Activated CD4-positive, alpha-beta T cell treated with anti-CD3 and anti-CD28 coated beads, Interleukin-2, amount 10 ng/mL, durations not matched to agents 7 days and 5 days (primary cell): ENCODE results near the gene AK9. TPM values are rescaled to one million over a fixed set of nuclear protein-coding genes. Genes with fewer than 3 reads are reported as not detected.

Experiments used
- total RNA-seq, 2 experiments: library from RNA; stranded (reverse); gene quantifications; one replicate each; pipeline ENCODE4 v1.2.3, GENCODE V29; 2021

AK9 gene
- total RNA-seq, 2 experiments from 2014 or later, result 3.4 to 5.0 TPM

Other genes with a start within 250 kb of the AK9 start
- 10 to 100 TPM; 93.1 to 98.3 TPM for gene MICAL1, start 235.4 kb downstream of the AK9 start, total RNA-seq
- 10 to 100 TPM; 17.6 to 19.1 TPM for gene ZBTB24, start 208.0 kb downstream of the AK9 start, total RNA-seq
- 10 to 100 TPM; 11.0 to 11.6 TPM for gene FIG4, start 94 bp upstream of the AK9 start, total RNA-seq